OCI-LY3 (cell line): ENCODE data around the gene ADARB2.

ENCODE experiments used
- CTCF ChIP-seq: fragments of 200-600, 300-600 bp; sonication (generic); IDR thresholded peaks from 2 replicates; pipeline ENCODE4 v1.5.1; 2014; ENCODE audit warnings: antibody characterized with exemption, low read length, low read depth
- EZH2phosphoT487 ChIP-seq: fragments of 200-600 bp; shearing (Covaris generic); IDR thresholded peaks from 2 replicates; pipeline ENCODE4 v1.6.1; 2018; ENCODE audit warnings: antibody characterized with exemption, mixed run types, low read depth

- TF ChIP-seq CTCF (no peak), EZH2phosphoT487 (no peak)
These were observed 275.3 kb downstream of the ADARB2 start for GRCh38 chr10:1462032-1462431.
